WERI-Rb-1 (cell line): ENCODE results near the gene ABHD8.

ENCODE experiments used
- DNase-seq: peaks from one replicate; pipeline ENCODE4 v3.0.0-alpha.2; 2020
- H3K27ac ChIP-seq: fragments of 250-450 bp; sonication (Bioruptor Pico); 2 replicates; pipeline ENCODE4 v1.5.1; 2020; ENCODE audit warnings: mild to moderate bottlenecking, moderate library complexity
- H3K27me3 ChIP-seq: fragments of 250-450 bp; sonication (Bioruptor Pico); 2 replicates; pipeline ENCODE4 v1.5.1; 2021; ENCODE audit warnings: mild to moderate bottlenecking, low read depth, moderate library complexity; ENCODE audit not compliant: insufficient read depth, severe bottlenecking
- H3K36me3 ChIP-seq: fragments of 250-450 bp; sonication (Bioruptor Pico); 2 replicates; pipeline ENCODE4 v1.5.1; 2020; ENCODE audit warnings: mild to moderate bottlenecking, moderate library complexity
- H3K4me3 ChIP-seq: 2 replicates; pipeline ENCODE4 v1.5.1; 2011; ENCODE audit warnings: low read depth, mild to moderate bottlenecking, control low read depth, low read length
- H3K9me3 ChIP-seq: fragments of 250-450 bp; sonication (Bioruptor Pico); 2 replicates; pipeline ENCODE4 v1.5.1; 2021; ENCODE audit warnings: mild to moderate bottlenecking, moderate library complexity; ENCODE audit not compliant: severe bottlenecking
- TF ChIP-seq, protein P1 (sequence below): IDR thresholded peaks from 2 replicates; pipeline ENCODE4 v1.5.1; 2011; ENCODE audit warnings: low read depth, mild to moderate bottlenecking, control low read depth, inconsistent platforms, low read length

The ABHD8 gene

GRCh38 chr19:17318966-17319365 lies 15.7 kb upstream of the ABHD8 start:
- no peak overlapping the region for H3K4me3 ChIP-seq
- DNase-seq: no peak
- H3K27me3 ChIP-seq: no peaks in the 10 kb centered on the region
- H3K9me3 ChIP-seq: no peaks in the 10 kb centered on the region
- no peak overlapping the region for H3K27ac ChIP-seq
- peaks cover 48% of the 10 kb centered on the region for H3K36me3 ChIP-seq
- TF ChIP-seq, protein P1, sequence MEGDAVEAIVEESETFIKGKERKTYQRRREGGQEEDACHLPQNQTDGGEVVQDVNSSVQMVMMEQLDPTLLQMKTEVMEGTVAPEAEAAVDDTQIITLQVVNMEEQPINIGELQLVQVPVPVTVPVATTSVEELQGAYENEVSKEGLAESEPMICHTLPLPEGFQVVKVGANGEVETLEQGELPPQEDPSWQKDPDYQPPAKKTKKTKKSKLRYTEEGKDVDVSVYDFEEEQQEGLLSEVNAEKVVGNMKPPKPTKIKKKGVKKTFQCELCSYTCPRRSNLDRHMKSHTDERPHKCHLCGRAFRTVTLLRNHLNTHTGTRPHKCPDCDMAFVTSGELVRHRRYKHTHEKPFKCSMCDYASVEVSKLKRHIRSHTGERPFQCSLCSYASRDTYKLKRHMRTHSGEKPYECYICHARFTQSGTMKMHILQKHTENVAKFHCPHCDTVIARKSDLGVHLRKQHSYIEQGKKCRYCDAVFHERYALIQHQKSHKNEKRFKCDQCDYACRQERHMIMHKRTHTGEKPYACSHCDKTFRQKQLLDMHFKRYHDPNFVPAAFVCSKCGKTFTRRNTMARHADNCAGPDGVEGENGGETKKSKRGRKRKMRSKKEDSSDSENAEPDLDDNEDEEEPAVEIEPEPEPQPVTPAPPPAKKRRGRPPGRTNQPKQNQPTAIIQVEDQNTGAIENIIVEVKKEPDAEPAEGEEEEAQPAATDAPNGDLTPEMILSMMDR: no peak

- Histone ChIP-seq H3K9me3 (no peaks in the 10 kb centered on the region), H3K36me3 (peaks cover 33% of the 10 kb centered on the region), H3K27ac (no peak overlapping the region), H3K4me3 (no peak overlapping the region), H3K27me3 (no peaks in the 10 kb centered on the region)
- TF ChIP-seq, protein P1: no peak
- DNase-seq: no peak
Observed at GRCh38 chr19:17314007-17314593, 10.9 kb upstream of the ABHD8 start.

- no peaks in the 10 kb centered on the region for H3K9me3 ChIP-seq
- H3K27ac ChIP-seq: no peak overlapping the region
- TF ChIP-seq, protein P1: no peak
- H3K27me3 ChIP-seq: no peaks in the 10 kb centered on the region
- no peak overlapping the region for H3K4me3 ChIP-seq
- no peak for DNase-seq
- peaks cover 28% of the 10 kb centered on the region for H3K36me3 ChIP-seq
Observed at GRCh38 chr19:17312189-17313113, 9.2 kb upstream of the ABHD8 start.

- no peak overlapping the region for H3K4me3 ChIP-seq
- peaks cover 28% of the 10 kb centered on the region for H3K36me3 ChIP-seq
- no peak for DNase-seq
- no peaks in the 10 kb centered on the region for H3K27me3 ChIP-seq
- H3K9me3 ChIP-seq: no peaks in the 10 kb centered on the region
- TF ChIP-seq, protein P1: no peak
- H3K27ac ChIP-seq: no peak overlapping the region
Observed at GRCh38 chr19:17311455-17312188, 8.4 kb upstream of the ABHD8 start.

DNA sequence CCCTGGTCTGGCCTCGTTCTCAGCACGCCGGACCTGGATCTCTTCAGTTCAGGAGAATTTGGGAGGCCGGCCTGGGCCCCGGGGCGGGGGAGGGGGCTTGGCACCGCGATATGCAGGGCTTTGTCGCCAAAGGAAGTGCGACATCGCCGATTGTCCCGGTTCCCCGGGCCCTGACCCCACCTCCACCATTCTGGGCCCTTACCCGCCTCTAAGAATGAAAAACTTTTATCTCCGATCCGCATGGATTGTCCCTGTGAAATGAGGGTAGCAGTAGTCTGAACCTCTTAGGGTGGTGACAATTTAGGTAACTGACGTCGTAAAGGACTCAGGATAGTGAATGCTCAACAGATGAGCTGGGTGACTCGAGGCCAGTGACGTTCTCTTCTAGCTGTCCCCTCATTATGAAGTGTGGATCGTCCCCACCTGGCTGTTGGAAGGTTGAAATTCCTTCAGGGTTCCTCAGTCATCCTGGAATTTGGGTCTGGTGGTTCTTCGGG lies 6.8 kb upstream of the ABHD8 start:
- H3K9me3 ChIP-seq: no peaks in the 10 kb centered on the region
- peak overlapping the region; percentile 97 for H3K4me3 ChIP-seq
- H3K27me3 ChIP-seq: no peaks in the 10 kb centered on the region
- H3K36me3 ChIP-seq: peaks cover 17% of the 10 kb centered on the region
- H3K27ac ChIP-seq: peak overlapping the region; percentile 78
- TF ChIP-seq, protein P1: no peak
- DNase-seq: no peak
